NCI-H2171 (cell line): Measurements from ENCODE around the gene FBXO11.
A peak's percentile ranks its signal among the peaks of the same experiment; 100 is the strongest.

Source experiments
- DNase-seq: peaks from one replicate; lab custom pipeline; 2025; lab: John Stamatoyannopoulos, UW

Gene FBXO11

DNA sequence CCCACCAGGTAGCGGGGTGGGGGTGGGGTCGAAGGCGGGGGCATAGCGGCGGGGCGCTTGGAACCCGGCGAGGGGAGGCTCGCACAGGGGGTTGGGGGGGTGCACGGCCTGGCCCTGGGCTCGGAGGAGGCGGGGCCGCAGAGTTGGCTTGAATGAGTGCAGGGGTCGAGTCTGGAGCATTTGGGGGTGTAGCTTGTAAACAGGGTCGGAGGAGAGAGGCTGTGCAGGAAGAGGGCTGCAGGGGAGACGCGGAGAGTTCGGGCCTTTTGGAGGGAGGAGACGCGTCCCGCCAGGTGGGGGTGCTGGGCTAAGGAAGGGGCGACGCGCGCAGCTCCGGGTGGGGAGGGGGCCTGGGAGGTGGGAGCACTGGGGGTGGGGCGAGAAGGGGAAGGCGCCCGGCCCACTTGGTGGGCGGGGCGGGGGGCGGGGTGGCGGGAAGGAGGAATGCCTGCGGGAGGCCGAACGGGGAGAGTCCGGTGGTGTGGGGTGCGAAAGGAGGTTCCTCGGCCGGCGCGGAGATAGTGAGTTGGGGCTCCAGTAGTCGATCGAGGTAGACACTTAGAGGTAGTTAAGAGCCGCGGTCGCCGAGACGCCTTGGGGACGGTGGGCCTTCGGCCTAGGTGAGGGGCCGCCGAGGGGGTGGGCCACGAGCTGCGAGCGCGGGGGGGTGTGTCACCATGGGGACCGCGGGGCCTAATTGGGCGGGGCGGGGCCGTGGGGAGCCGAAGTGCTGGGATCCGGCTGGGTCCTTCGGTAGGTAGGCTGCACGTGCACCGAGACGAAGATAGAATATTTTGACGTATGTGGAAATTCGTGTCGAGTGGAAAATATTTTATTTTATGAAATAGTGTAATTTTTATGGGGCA is 122.6 kb downstream of the FBXO11 start:
- peak; percentile 81 for DNase-seq

DNA sequence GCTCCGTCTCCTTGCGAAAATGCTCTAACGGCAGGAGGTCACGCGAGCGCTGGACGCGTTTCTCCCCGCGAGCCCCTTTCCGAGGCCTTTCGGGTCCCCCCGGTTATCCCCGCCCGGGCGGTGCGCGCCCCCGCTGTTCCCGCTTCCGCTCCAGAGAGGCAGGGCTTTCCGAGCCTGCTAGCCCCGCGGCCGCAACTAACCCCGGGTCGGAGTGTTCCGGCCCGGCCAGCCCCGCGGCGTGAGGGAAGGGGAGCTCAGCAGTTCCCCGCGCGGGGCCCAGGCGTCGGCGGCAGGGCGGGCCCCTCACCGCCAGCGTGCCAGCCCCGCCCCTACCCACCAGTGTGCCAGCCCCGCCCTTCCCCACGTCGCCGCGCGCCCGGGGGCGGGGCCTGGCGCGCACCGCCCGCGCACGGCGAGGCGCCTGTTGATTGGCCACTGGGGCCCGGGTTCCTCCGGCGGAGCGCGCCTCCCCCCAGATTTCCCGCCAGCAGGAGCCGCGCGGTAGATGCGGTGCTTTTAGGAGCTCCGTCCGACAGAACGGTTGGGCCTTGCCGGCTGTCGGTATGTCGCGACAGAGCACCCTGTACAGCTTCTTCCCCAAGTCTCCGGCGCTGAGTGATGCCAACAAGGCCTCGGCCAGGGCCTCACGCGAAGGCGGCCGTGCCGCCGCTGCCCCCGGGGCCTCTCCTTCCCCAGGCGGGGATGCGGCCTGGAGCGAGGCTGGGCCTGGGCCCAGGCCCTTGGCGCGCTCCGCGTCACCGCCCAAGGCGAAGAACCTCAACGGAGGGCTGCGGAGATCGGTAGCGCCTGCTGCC is 123.4 kb downstream of the FBXO11 start, which contains the start of gene MSH6:
MSH6 (plus strand) TSS at position 475 of the 815 bp plus-strand sequence; CDS start at position 564, 89 bp downstream.
- DNase-seq, result peak; percentile 91

DNA sequence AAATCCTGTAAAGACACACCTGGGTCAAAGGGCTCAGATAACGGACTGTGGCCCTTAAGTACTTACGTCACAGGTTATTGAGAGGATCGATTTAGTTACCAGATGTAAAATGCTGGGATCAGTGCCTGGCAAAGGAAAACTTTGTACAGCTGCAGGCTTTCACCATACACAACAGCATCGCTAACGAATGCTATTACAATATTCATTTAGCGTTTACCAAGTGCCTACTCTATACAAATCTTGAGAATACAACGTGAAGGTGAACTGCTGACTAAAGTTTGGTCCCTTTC is 124.0 kb downstream of the FBXO11 start:
- no peak for DNase-seq

- no peak for DNase-seq
Observed at GRCh38 chr2:47779426-47779790, 126.9 kb downstream of the FBXO11 start.

DNA sequence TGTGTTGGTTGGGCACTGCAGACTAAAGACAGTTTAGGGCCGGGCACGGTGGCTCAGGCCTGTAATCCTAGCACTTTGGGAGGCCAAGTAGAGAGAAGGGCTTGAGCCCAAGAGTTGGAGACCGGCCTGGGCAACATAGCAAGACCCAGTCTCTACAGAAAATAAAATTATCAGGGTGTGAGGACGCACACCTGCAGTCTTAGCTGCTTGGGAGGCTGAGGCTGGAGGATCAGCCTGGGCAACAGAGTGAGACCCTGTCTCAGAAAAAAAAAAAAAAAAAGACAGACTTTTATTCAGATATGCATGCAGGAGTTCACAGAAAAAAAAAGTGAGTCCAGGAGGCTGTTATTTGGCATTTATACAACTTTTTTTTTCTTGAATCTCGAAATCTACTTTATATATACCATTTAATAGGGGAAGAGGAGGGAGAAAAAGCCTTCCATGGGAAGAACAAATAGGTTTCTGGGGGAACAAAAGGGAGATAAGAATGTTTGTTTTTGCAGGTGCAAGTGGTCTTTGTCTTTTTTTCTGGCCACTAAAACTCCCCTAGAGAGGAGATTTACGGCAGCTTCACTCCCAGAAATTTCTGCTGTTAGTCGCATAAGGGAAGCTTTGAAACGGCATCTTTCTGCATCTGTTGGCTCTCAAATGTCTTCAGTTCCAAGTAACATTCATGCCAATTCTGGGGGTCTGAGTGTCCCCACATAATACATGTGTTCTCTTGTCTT is 127.4 kb downstream of the FBXO11 start:
- no peak for DNase-seq

GRCh38 chr2:47777277-47777937 is 128.9 kb downstream of the FBXO11 start:
- DNase-seq, result no peak

DNA sequence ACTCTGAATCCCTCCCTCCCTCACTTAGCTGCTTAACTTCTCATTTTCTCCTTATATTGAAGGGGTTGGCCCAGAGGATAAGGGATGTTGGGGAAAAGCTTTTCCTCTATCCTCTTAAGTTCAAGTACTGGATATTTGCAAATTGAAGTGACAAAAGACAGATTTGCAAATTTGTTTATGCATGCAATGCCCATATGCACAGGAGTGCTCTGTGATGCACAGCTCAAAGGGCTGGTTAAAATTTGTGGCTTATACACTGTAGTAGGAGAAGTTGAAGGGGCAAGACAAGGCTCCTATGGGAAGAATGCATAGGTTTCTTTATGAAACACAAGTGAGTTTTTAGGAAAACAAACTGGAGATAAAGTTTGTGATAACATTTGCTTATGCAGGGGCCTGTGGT is 131.7 kb downstream of the FBXO11 start:
- no peak for DNase-seq

DNA sequence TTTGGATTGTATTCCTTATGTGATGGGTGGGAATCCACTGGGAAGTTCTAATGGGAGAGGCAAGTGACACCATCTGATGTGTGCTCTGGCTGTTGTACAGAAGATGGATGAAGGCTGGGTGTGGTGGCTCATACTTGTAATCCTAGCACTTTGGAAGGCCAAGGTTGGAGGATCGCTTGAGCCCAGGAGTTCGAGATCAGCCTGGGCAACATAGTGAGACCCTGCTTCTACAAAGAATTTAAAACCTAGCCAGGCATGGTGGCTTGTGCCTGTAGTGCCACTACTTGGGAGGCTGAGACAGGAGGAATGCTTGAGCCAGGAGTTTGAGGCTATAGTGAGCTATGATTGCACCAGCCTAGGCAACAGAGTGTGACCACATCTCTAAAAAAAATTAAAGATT is 134.0 kb downstream of the FBXO11 start:
- no peak for DNase-seq

DNA sequence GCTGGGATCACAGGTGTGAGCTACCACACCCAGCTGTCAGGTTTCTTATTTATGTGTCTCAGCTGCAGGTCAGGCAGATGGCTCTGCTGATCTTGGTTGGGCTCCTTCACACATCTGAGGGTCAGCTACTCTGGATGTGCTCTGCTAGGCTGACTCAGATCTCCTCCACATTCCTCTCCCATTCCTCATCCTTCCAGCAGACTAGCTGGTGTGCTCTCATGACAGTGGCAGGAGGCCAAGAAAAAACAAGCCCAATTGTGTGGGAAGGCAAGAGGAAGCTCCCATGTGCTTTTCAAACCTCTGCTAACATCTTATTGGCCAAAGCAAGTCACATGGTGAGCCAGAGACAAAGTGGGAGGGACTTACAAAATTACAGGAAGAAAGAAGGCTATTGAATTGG is 135.1 kb downstream of the FBXO11 start:
- no peak for DNase-seq

- DNase-seq, result no peak
Observed at GRCh38 chr2:47769318-47769717, 137.0 kb downstream of the FBXO11 start.

DNA sequence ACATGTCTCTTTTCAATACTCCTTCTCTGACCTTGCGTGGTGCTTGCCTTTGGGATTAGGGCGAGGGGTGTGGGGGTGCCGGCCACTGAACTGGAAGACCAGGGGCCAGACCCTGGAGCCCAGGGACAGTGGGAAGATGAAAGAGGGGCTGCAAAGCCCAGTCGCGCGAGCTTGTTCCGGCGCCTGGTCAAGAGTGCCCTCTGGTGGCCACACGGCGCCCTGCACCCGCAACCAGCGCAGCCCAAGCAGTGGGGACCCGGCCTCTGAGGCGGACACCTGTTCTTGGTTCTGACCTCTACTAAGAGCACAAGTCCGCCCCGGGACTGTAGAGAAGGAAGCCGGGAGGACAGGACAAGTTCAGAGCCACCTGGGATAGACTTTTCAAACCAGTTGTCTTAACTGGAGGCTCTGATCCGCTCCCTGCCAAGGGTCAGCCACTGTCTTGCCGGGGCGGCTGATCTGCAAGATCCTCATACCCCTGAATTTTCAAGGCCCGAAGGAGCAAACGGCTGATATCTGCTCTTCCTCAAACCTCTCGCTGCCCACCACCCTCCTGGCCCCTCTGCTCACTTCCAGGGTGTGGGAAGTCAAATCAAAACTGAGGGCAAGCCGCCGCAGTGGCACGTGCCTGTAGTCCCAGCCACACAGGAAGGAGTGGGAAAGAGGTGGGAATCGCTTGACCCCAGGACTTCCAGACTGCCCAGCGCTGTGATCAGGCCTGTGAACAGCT is 138.3 kb downstream of the FBXO11 start:
- peak; percentile 17 for DNase-seq

DNA sequence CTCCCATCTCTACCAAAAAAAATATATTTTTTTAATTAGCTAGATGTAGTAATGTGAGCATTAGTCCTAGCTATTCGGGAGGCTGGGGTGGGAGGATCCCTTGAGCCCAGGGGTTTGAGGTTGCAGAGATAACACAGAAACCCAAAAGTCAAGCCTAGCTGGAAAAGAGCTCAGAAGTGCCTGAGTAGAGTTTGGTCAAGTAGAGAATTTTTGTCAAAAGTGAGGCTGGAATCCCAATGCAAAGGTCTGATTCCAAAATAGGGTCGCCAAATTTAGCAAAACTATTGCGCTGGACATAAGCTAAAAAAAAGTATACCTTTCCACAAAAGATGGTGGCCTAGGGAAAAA is 138.8 kb downstream of the FBXO11 start:
- no peak for DNase-seq

DNA sequence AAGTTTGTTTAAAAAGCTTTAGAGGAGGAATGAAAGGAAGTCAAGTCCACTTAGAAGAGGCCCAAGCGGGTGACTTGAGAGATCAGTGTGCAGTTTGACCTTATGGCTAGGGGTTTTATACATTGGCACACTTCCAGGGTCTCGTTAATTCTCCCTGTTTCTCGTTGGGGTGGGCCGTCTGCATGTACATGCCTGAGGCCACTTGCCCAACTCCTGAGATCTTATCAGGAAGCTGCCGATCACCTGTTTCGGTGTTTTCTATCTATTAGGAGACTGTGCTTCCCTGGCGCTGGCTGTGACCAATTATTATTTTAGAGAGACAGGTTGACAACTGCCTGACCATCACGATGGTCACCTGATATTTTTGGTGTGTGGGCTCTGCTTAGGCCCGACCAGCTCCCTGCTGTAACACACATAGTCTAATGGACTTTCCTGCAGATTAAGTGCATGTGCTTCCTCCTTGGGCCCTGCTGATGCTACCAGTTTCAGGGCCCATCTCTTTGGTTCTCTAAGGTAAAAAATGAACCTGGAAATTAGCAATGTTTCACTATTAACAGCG is 154.4 kb downstream of the FBXO11 start:
- no peak for DNase-seq

DNA sequence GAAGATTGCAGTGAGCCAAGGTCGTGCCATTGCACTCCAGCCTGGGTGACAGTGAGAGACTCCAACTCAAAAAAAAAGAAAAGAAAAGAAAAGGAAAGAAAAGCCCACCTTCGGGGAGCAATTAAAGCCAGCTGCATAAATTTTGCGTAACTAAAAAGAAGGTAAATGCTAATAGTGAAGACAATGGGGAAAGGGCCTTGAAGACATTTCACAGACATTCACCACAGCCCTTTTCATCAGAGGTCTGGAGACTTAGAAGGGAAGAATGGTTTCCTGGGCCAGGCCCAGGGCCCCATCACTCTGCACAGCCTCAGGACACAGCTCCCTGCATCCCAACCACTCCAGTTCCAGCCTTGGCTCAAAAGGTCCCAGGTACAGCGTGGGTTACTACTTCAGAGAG is 158.4 kb downstream of the FBXO11 start:
- DNase-seq, result no peak

- DNase-seq, result no peak
Observed at GRCh38 chr2:47744074-47744473, 162.2 kb downstream of the FBXO11 start.

DNA sequence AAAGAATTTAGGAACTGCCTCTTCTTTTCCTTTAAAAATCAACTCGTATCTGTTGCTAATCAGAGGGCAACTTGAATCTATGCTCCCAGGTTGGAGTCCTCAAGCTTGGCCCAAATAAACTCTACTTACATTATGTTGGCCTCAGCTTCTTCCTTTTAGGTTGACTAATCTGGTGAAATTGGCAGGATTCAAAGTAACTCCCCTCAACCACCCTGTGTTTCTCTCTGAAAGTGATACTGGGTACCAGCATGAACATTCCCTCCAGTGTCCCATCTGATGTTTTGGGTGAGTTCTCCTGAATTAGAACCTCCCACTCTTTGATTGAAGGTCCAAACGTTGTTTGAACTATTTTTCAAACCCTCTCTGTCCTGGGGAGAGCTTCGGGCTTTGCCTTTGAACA is 164.7 kb downstream of the FBXO11 start:
- no peak for DNase-seq

GRCh38 chr2:47741101-47741500 is 165.2 kb downstream of the FBXO11 start:
- DNase-seq, result no peak
